ENCODE results near the gene LRTM1. TPM values are rescaled to one million over a fixed set of nuclear protein-coding genes. Genes with fewer than 3 reads are reported as not detected.

The LRTM1 gene
- polyA plus RNA-seq, 2 of the 4 experiments (the other 2 are of a cell fraction) = not detected

GRCh38 chr3:54950391-54951003 lies 22.6 kb upstream of the LRTM1 start (continued):
- no peak for TF ChIP-seq HOXB13 (CRISPR knock-in tag; IDR thresholded peaks at IDR 0.05; ENCODE audit: low read depth)

- DNase-seq (ENCODE audit: low read depth in 1 of 2, low spot score in 1 of 2) (no peak), FAIRE-seq (no peak), ATAC-seq (no peak)
- Histone ChIP-seq H3K4me3 (no peak overlapping the region), H3K4me1 (no peaks in the 10 kb centered on the region), H3K27ac (no peak overlapping the region), H3K4me2 (no peak overlapping the region), H3K9me3 (no peaks in the 10 kb centered on the region)
- 33% methylated on average over 3 of the region's 4 CpGs for WGBS (ENCODE audit: missing lambda C conversion rate)
- ChIA-PET CTCF (no interaction called here), POLR2A (no interaction called here)
- TF ChIP-seq TP53 (CRISPR knock-in tag; IDR thresholded peaks at IDR 0.05) (no peak), CHD4 (IDR thresholded peaks at IDR 0.05; ENCODE audit: borderline replicate concordance) (no peak), EHF (CRISPR knock-in tag; IDR thresholded peaks at IDR 0.05) (no peak), CBX8 (IDR thresholded peaks at IDR 0.05) (no peak), TFCP2L1 (CRISPR knock-in tag; IDR thresholded peaks at IDR 0.05) (no peak), NPAS2 (CRISPR knock-in tag; IDR thresholded peaks at IDR 0.05; ENCODE audit: borderline replicate concordance) (no peak), HEYL (CRISPR knock-in tag; IDR thresholded peaks at IDR 0.05) (no peak), PBX3 (IDR thresholded peaks at IDR 0.05) (no peak), HMGXB4 (CRISPR knock-in tag; IDR thresholded peaks at IDR 0.05; ENCODE audit: borderline replicate concordance) (no peak), CEBPB (IDR thresholded peaks at IDR 0.05) (no peak), HOXB13 (CRISPR knock-in tag; IDR thresholded peaks at IDR 0.05; ENCODE audit: low read depth) (no peak), NFE2L2 (conservative IDR thresholded peaks at IDR 0.05; ENCODE audit: low read length) (no peak)
- TF ChIP-seq, protein P1, sequence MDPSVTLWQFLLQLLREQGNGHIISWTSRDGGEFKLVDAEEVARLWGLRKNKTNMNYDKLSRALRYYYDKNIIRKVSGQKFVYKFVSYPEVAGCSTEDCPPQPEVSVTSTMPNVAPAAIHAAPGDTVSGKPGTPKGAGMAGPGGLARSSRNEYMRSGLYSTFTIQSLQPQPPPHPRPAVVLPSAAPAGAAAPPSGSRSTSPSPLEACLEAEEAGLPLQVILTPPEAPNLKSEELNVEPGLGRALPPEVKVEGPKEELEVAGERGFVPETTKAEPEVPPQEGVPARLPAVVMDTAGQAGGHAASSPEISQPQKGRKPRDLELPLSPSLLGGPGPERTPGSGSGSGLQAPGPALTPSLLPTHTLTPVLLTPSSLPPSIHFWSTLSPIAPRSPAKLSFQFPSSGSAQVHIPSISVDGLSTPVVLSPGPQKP (IDR thresholded peaks at IDR 0.05; ENCODE audit: low read depth, low read length) = no peak
Measured at GRCh38 chr3:54949491-54950044, 21.7 kb upstream of the LRTM1 start.

DNA sequence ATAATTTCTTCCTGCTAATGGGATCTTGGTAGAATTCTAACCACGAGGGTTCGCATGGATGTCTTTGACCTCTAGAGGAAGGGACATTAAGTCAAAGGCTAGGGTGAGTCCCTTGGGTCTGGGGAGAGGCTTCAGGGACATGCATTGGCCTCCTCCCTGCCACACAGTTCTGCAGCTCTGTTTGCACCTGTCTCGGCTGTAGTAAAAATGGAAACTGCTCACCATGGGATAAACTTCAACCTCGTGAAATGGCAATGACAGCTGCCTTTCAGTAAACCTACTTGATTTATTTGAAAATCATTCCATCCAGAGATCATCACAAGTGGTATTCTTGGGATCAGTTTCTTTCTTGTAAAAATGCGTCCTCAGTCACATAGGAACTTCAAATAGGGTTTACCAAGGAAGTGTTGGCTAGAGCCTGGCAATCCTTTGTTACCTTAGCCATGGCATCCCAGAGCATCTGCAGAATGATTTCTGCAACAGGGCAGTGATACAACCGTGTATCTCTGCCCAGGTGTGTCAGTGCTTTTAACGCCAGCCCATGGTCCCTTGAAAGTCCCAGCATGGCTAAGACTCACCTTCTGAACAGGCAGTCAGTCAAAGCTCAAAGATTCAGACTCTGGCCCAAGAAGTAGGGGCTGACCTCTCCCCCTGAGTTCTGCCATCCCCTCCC lies 14.0 kb upstream of the LRTM1 start:
- H3K4me1 ChIP-seq = no peaks in the 10 kb centered on the region
- DNase-seq (ENCODE audit: low read depth in 1 of 2, low spot score in 1 of 2) (no peak), ATAC-seq (no peak), FAIRE-seq (no peak)
- TF ChIP-seq MAZ (IDR thresholded peaks at IDR 0.05; ENCODE audit: borderline replicate concordance, low read depth, low read length) = no peak
- no peak for TF ChIP-seq NPAS2 (CRISPR knock-in tag; IDR thresholded peaks at IDR 0.05; ENCODE audit: borderline replicate concordance)
- TF ChIP-seq POLR2AphosphoS2 (conservative IDR thresholded peaks at IDR 0.05; ENCODE audit: low read length) = no peak
- TF ChIP-seq ZNF302 (CRISPR knock-in tag; IDR thresholded peaks at IDR 0.05) = no peak
- no peak for TF ChIP-seq SMC3 (IDR thresholded peaks at IDR 0.05)
- TF ChIP-seq NR3C1 (IDR thresholded peaks at IDR 0.05) = no peak
- no peak for TF ChIP-seq FOXS1 (CRISPR knock-in tag; IDR thresholded peaks at IDR 0.05)
- ChIA-PET POLR2A (no interaction called here), CTCF (no interaction called here)
- no peak overlapping the region for H3K4me2 ChIP-seq
- 21% methylated on average over 7 of the region's 7 CpGs for WGBS (ENCODE audit: missing lambda C conversion rate)
- H3K27ac ChIP-seq = no peak overlapping the region
- no peak overlapping the region for H3K4me3 ChIP-seq
- no peaks in the 10 kb centered on the region for H3K9me3 ChIP-seq

All from A549 (cell line).